ENCODE results near the gene ITGB7. TPM values are rescaled to one million over a fixed set of nuclear protein-coding genes. Genes with fewer than 3 reads are reported as not detected.

ITGB7 gene, protein sequence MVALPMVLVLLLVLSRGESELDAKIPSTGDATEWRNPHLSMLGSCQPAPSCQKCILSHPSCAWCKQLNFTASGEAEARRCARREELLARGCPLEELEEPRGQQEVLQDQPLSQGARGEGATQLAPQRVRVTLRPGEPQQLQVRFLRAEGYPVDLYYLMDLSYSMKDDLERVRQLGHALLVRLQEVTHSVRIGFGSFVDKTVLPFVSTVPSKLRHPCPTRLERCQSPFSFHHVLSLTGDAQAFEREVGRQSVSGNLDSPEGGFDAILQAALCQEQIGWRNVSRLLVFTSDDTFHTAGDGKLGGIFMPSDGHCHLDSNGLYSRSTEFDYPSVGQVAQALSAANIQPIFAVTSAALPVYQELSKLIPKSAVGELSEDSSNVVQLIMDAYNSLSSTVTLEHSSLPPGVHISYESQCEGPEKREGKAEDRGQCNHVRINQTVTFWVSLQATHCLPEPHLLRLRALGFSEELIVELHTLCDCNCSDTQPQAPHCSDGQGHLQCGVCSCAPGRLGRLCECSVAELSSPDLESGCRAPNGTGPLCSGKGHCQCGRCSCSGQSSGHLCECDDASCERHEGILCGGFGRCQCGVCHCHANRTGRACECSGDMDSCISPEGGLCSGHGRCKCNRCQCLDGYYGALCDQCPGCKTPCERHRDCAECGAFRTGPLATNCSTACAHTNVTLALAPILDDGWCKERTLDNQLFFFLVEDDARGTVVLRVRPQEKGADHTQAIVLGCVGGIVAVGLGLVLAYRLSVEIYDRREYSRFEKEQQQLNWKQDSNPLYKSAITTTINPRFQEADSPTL
- 7.0 TPM for total RNA-seq

DNA sequence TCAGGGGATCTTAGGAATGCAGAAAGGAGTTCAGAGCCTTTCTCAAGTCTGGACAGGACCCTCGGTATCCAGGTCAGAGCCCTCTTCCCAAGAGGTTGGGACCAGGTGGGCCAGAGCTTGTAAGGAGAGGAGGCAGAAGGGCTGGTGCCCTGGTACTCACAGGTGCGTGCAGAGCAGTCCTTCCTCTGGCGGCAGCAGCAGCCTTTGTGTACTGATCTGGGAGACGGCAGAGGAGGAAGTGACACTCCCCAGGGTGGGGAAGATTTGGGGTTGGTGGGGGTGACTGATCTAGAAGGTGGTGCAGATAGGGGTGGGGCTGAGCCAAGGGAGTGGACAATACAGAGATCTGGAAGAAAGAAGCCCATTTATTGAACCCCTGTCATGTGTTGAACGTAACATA, at the start of gene ITGB7:
ITGB7 (minus strand) TSS at position 210 of the 400 bp plus-strand sequence. CDS start 6,808 bp downstream, outside the sequence.
- peak; percentile 67 for ATAC-seq

DNA sequence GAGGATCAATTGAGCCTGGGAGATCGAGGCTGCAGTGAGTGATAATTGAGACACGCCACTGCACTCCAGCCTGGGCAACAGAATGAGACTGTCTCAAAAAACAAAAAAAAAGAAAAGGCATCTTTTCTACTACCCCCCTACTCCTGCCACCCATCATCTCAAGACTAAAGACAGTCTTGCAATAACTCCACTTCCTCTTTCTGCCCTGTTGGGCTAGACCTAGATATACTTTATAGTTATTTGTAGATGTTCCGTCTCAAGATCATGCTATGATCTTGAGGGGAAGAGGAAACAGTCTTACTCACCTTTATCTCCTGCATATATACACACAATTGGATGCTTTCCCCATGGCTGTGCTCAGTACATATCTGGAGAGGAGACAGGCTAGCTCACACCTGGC, 48.9 kb upstream of the ITGB7 start:
- ATAC-seq: no peak

DNA sequence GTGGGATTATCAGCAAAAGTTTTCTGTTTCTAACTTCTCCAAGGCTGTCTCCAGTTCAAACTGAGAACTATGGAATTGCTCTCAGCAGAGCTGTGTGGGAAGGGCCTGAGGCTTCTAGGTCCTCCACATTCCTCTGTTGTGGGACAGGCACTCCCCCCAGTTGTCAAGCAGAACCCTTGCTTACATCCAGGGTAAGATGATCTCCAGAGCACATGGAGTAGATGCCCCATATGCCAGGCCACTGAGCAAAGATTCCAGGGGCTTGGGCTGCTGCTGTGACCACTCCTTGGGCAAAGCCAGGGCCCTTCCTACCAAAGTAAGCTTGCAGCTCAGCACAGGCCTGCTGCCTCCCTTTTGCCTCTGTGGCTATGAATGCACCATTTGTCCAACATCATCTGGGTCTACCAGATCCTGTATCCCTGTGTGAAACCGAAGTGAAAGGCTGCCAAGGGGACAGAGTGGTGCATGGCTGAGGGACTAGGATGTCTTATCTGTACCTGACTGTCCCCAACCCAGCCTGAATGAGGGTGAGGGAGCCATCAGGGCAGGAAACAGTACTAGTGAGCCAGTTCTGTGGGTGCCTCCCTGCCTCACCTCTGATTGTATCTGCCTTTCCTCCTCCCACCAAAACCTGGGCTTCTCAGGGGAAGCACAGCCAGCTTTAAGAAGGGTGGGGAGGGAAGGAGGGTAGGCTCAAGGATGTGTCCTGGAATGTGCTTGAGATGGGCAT, 47.9 kb upstream of the ITGB7 start:
- ATAC-seq: no peak

DNA sequence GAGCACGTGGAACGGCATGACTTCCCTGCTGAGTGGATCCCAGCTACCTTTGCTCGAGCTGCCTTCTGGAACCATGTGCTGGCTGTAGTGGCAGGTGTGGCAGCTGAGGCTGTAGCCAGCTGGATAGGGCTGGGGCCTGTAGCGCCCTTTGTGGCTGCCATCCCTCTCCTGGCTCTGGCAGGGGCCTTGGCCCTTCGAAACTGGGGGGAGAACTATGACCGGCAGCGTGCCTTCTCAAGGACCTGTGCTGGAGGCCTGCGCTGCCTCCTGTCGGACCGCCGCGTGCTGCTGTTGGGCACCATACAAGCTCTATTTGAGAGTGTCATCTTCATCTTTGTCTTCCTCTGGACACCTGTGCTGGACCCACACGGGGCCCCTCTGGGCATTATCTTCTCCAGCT, 46.2 kb upstream of the ITGB7 start:
- ATAC-seq: no peak

DNA sequence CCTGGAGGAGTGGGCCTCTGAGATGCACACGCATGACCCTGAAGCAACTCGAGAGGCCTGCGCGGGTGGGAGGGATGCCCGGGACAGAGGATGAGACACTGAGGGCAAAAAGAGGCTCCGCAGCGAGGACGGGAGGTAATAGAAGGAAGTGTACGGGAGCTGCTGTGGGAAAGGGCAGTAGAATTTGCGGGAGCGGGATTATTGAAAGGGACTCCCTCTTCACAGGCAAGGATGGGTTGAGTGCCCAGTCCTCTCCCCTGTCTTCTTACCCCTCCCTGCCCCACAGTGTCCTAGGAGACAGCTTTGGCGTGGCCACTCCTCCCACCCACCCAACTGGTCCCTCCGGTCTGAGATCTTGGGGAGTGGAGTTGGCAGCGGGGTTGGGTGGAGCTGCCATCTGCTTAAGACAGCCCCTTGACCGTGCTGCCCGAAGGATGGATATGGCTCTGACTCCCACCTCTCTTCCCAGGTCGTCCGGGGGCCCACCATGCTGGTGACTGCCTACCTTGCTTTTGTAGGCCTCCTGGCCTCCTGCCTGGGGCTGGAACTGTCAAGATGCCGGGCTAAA, 45.4 kb upstream of the ITGB7 start:
- peak; percentile 92 for ATAC-seq

DNA sequence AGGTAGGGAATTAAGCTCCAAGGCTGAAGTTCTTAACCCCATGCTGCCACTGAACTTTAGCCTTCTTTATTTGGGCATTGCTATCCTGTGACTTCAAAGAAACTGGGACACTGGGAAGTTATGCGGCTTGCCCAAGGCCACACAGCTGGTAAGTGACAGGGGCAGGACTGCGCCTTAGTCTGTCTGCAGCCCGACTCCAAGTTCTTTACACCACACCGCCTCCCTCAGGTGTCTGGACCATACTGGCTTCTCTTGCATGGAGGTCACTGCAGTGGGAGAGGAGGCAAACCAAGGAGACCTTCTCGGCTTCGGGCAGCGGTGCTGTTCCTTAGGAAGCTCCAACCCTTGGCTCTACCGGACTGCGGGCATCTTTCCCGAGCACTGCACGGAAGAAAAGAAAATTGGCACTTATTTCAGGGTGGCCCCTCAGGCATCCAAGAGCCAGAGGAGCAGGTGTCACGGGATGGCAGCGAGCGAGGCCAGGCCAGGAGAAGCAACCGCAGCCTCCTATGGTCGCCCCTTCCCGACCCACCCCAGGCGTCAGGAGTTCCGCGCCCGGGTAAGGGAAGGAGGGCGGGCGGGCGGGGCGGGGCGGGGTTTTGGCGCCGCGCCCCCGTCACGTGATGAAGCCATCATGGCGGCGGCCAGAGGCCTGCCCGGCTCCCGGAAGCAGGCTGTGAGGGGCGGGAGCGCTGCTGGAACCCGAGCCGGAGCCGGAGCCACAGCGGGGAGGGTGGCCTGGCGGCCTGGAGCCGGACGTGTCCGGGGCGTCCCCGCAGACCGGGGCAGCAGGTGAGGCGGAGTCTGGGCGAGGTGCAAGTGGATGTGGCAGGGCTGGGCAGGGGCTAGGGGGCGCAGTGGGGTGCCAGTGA, 44.7 kb upstream of the ITGB7 start:
- ATAC-seq: peak; percentile 78

DNA sequence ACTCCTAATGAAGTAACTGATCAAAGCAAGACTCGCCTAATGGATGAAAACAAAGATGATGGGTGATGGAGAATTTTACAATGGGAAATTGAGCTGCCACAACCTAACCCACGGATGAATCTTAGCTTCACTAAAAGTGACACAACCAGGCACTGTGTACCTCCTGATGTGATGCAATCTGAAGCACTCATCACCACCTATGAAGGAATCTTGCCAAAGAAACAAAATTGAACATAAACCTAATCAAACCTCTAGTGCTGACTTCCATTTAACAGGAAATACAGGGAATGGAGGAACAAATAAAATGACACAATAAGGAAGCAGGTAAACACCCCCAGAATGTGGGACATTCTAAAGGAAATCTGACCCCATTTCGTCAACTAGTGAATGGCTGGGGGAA, 38.2 kb upstream of the ITGB7 start:
- ATAC-seq: no peak

DNA sequence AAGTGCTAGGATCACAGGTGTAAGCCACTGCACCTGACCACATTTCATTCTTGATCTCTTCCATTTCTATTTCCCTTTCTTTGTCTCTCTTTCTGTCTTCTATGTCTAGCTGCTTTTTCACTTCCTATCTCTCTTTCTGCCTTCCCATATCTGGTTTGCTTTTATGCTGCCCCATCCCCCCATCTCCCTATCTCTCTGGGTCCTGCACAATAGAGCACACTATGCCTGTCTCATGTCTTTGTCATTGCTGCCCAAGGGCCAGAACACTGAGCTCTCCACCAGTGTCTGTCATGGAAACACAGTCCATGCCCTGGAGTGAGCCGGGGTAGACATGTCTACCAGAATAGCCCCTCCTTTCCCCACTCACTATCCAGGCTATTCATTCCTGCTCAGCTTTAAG, 37.3 kb upstream of the ITGB7 start:
- ATAC-seq: no peak

DNA sequence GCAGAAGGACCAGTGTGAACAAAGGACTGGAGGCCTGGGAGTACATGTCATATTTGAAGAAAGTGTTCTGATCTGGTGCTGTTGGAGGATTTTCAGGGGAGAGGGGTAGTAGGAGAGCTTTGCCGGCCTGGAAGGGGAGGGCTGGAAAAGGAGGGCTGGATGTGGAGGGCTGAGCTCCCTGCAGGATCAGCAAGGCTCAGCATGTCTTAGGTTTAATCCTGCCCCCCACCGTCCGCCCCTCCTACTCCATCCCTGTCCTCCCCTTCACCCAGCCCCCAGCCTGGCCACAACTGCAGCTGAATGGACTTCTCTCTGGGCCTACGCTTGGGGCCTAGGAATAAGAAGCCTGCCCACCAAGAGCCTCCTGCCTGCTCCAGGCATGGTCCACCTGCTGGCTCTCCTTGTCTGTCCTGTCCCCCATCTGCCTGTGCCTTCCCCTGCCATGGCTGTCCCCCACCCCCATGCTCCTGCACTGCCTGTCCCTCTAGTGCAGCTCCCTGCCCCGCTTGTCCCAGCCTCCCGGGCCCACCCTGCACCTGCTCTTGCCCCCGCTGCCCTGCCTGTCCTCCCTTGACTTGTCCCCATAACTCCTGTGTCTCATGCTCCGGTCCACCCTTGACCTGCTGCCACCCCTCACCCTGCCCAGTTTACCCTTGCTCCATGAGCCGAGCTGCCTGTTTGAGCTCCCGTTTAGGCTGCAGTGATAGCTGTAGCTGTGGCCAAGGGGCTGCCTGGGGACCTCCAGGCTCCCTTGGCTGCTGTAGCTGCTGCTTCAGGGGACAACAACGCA, 34.8 kb upstream of the ITGB7 start:
- peak; percentile 16 for ATAC-seq

DNA sequence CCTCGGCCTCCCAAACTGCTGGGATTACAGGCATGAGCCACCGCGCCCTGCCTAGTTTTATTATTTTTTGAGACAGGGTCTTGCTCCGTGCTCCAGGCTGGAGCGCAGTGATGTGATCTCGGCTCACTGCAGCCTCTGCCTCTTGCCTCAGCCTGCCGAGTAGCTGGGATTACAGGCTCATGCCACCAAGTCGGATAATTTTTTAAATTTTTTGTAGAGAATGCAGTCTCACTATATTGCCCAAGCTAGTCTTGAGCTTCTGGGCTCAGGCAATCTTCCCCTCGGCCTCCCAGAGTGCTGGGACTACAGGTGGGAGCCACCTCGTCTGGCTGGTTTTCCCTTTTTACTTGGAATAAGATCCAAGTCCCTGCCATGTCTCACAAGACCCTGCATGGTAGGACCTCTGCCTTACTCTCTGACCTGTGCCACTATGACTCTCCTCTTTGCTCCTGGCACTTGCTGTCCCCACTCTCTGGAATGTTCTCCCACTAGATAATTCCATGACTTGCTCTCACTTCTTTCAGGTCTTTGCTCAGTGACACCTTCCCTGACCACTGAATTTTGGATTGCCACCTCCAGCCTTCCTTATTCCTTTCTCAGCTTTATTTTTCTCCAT, 32.7 kb upstream of the ITGB7 start:
- no peak for ATAC-seq

DNA sequence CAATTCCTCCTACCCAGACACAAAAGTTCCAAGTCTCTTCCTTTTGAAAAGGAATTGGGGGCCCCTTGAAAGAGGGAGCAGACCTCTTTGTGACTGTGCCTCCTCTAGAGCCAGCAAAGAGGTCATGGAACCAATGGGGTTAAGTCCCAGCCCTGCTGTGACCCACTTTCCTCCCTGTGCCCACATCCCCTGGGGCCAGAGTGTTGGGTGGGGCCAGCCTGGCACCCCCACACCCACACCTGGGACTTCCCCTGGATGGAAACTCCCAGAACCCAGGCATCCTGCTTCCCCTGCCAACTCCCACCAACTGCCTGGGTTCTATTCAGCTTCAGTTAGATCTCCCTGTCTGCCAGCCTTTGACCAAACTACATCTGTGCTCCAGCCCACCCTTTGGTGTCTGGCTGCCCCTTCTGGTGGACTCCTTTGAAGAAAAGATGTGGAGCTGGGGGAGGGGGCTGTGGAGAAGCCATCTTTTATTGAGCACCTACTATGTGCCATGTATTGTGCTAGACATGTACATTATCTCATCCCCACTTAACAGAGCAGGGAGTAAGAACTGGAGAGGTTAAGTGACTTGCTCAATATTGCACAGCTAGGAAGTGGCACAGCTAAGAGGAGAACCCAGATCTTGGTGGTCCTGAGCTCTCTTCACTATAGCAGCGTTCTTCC, 29.5 kb upstream of the ITGB7 start:
- ATAC-seq: no peak

DNA sequence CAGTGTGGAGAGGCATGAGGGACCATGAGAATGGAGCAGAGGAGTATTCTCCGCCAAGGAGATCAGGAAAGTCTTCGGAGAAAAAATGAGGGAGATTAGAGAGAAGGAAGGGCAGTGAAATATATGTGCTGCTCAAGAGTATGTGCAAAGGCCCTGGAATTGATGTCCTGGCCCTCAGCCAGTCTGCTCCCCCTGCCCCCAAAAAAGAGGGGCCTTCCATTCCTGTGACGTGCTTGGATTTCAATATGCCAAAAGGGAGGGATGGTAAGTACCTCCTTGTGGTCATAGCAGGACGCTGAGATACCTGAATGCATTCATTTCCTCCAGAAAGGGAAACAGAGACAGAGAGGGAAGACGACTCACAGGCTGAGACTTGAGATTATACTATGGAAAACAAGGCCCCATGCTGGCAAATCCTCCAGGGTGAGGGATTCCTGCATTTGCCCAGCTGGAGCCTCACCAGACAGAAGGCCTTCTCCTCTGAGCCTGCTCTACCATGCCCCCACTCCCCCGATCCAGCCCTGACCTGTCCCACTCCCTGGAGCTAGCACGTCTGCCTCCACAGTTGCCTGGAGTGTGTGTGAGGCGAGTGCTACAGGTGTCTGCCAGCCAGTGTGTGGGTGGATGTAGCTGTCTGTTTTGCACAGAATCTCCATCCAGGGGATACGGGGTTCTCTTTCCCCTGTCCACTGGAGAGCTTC, 28.8 kb upstream of the ITGB7 start:
- ATAC-seq: no peak

DNA sequence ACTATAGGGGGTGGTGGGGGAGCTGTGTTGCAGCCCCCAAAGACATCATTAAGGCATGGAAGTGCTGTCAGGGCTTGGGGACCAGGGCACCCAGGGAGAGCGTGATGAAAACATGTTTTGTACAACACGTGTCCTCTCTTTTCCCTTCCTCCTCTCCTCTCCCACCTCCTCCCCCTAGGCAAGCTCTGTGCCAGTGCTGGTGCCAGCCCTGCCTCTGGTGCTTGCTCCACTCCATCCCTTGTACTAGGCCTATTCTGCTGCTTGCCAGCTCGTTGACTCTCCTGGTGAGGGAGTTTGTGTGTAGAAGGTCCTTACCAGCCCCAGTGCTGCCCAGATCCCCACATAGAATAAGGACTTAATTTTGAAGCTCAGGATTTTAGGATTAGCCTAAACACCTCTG, 28.1 kb upstream of the ITGB7 start:
- ATAC-seq: no peak

DNA sequence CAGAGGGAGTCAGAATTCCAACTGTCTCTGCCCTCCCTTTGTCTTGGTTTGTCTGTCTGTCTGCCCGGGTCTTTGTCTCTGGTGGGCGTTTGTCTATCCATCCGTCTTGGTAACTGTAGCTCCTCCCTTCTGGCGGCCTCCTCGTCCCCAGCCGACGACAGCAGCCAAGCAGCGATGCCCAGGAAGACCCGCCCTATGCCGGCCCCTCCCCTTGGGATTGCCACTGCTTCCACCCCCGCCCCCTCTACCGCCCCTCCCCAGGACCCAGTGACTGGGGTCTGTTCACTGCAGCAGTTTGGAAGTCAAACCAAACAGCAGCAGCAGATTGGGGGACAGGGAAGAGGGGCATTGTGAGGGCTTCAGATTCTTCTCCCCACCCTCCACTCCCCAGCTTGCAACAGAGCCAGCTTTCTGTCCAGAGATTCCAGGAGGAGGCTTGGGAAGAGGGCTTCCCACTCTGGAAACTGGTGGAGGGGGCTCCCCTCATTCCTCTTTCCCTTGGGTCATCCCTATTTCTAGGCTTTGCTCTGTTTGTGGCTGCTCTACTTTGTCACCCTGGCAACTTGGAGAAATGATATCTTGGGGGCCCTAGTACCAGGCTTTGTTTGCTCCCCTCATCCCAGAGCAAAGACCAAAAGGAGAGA, 27.3 kb upstream of the ITGB7 start:
- no peak for ATAC-seq

DNA sequence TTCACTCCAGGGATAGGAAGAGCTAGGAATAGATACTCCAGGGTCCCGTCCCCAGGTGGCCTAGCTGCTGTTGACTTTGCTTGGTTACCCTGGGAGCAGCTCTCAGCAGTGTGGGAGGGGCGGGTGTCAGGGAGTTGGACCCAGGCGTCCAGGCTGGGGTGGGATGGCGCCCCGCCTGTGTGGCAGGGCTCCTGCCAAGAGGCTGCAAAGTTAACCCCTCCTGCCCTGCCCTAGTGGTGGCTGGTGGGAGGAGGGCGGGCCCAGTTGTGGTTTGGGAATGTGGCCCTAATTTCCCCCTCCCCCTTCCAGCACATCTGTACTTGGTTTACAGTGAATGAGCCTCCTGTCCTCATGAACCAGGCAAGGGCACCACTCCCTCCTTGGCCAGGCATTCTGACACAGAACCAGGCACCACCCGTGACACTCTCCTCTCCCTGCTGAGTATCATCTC, 26.6 kb upstream of the ITGB7 start:
- no peak for ATAC-seq

DNA sequence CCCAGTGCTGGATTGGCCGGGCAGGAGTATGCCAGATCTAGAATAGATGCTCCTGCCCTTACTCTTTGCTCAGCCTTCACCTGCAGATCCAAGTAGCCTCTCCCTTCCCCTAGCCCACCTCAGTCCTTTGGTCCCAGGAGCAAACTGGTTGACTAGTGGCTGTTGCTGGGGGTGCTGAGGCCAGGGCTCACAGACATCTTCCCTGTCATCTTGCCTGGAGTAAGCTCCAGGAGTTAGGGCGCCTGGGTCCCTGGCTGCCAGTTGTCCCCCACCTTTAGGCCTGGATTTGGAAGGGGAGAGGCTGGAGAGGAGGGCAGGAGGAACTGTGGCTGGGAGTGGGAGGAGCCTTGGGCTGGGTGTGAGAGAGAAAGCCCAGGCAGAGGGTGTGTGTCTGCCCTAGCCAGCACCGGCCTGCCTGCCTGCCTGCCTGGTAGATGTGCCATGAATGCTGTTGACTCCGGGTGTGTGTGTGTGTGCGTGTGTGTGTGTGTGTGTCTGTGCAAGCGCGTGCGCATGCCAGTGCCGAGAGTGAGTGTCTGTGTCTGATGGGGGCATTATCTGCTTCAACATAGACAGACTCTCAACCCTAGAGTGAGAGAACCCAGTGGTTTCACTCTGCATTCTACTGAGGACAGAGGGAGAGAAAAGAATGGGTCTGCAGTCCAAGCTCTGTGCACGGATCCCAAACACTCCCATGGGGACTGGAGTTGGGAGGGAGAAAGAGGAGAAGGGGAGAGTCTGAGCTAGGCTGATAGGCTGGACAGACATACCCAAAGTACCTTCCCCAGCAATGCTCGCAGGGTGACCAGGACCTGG, 25.8 kb upstream of the ITGB7 start:
- peak; percentile 72 for ATAC-seq

DNA sequence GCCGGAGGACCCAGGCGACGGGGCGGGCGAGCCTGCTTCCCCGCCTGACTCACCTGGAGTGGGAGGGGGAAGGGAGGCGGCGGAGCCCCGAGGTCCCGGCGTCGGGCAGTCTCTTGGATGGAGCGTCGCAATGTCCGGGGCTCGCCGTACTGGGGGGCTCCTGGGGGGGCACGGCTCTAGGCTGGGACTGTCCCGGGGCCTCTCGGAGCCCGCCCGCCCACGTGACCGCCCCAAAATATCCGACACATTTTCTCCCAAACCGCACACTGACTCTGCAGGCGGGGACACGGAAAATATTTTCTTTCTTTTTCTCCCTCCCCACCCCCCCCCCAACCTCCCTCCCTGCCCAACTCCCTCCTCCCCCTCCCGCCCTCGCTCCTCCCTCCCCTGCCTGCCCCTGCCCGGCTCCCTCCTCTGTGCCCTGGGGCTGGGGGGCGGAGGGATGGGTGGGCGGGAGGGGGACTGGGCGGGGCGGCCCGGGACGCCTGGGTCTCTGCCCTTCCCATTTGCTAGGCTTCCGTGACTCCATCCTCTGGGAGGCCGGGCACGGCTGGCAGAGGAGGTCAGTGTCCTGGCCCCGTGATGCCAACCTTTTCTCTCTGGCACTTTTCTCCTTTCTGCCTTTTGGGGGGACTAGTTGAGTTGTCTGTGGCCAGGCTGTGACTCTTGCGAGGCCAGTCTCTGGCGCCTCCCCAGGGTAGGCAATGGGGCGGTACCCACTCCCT, 25.0 kb upstream of the ITGB7 start, which contains the start of gene RARG:
RARG (minus strand) TSS at position 289 of the 725 bp plus-strand sequence. CDS start 4,664 bp downstream, outside the sequence.
- ATAC-seq: peak; percentile 67
